ENCODE data around the gene UBA5. TPM values are rescaled to one million over a fixed set of nuclear protein-coding genes. Genes with fewer than 3 reads are reported as not detected.
A peak's percentile ranks its signal among the peaks of the same experiment; 100 is the strongest.
"Not testable (repeated sequence)": the region's sequence is repeated elsewhere in the genome, so short reads cannot be mapped to it uniquely, and the experiment has no call there.

UBA5 gene
- 10 to 100 TPM; 31.6 to 42.2 (median 31.7) TPM for total RNA-seq
- 25.6 TPM for polyA plus RNA-seq
- long read RNA-seq, donor 1, transcript UBA5-202 (12 exons, 3,705 nt): major isoform, 116 of 128 reads
- long read RNA-seq, donor 1, partial matches to known transcripts: 2 of 128 reads
- long read RNA-seq, donor 1, other reads (novel, unspliced or antisense): 9 of 128 reads
- long read RNA-seq, donor 2, transcript UBA5-202 (12 exons, 3,705 nt): major isoform, 24 of 28 reads
- long read RNA-seq, donor 2, partial matches to known transcripts: 1 of 28 reads
- long read RNA-seq, donor 2, other reads (novel, unspliced or antisense): 3 of 28 reads
- long read RNA-seq, donor 3, transcript UBA5-202 (12 exons, 3,705 nt): major isoform, 277 of 301 reads
- long read RNA-seq, donor 3, partial matches to known transcripts: 3 of 301 reads
- long read RNA-seq, donor 3, other reads (novel, unspliced or antisense): 20 of 301 reads
- long read RNA-seq, donor 4, transcript UBA5-202 (12 exons, 3,705 nt): major isoform, 37 of 42 reads
- long read RNA-seq, donor 4, partial matches to known transcripts: 0 of 42 reads
- long read RNA-seq, donor 4, other reads (novel, unspliced or antisense): 5 of 42 reads

DNA sequence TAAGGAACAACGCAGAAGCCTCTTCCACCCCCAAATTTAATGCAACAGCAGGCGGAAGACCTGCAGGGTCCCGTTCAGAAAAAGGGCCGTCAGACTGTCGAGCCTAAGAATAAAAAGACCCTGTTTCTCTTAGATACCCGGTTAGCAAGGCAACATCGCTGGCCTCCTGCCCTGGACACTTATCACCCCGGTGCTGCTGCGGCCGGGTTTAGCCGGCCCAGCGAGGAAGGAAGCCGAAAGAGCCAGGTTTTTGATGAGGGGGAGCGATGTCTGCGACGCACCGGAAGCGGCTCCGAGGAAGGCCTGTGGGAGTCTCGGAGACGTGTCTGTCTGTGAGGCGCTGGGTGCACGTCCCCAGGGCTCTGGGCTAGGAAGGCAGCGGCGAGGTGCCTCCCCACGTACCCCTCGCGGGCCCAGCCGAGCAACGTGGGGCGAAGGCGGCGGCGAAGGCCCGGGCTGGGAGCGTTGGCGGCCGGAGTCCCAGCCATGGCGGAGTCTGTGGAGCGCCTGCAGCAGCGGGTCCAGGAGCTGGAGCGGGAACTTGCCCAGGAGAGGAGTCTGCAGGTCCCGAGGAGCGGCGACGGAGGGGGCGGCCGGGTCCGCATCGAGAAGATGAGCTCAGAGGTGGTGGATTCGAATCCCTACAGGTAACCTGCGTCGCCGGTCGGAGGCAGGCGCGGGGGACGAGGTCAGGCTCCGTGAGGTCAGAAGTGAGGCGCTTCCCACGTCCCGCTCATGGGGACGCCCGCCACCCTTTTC lies at the start of gene UBA5:
Gene UBA5, plus strand, starts transcription at position 278 of the 759 bp plus-strand sequence. Its CDS starts 209 bp downstream, at position 487.
- H3K4me3 ChIP-seq (ENCODE audit: low read length): peak within 1 kb of the TSS; percentile 76
- WGBS: under 1% methylated on average over 64 of the region's 64 CpGs
- H3K27ac ChIP-seq (ENCODE audit: low read length): peak within 1 kb of the TSS; percentile 89
- no peaks in the 10 kb centered on the region for H3K27me3 ChIP-seq (ENCODE audit: control insufficient read depth, insufficient read depth)
- peak; percentile 87 to 89 for ATAC-seq
- H3K9me3 ChIP-seq (ENCODE audit: control insufficient read depth, low read length): no peaks in the 10 kb centered on the region
- H3K4me1 ChIP-seq (ENCODE audit: control insufficient read depth, insufficient read depth, low read length): no peaks in the 10 kb centered on the region
- peak; percentile 76 to 87 (median 85) for DNase-seq
- intact Hi-C loops (cut with DNase I): no loop called here

DNA sequence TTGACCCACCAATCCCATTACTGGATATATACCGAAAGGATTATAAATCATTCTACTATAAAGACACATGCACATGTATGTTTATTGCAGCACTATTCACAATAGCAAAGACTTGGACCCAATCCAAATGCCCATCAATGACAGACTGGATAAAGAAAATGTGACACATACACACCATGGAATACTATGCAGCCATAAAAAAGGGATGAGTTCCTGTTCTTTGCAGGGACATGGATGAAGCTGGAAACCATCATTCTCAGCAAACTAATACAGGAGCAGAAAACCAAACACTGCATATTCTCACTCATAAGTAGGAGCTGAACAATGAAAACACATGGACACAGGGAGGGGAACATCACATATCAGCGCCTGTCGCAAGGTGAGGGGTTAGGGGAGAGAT lies 44.8 kb upstream of the UBA5 start:
- ATAC-seq; H3K27ac ChIP-seq (ENCODE audit: low read length); intact Hi-C loops (cut with DNase I); H3K9me3 ChIP-seq (ENCODE audit: control insufficient read depth, low read length); DNase-seq; H3K4me1 ChIP-seq (ENCODE audit: control insufficient read depth, insufficient read depth, low read length); H3K4me3 ChIP-seq (ENCODE audit: low read length); H3K27me3 ChIP-seq (ENCODE audit: control insufficient read depth, insufficient read depth): not testable (repeated sequence)
- 97% methylated on average over 3 of the region's 3 CpGs for WGBS

DNA sequence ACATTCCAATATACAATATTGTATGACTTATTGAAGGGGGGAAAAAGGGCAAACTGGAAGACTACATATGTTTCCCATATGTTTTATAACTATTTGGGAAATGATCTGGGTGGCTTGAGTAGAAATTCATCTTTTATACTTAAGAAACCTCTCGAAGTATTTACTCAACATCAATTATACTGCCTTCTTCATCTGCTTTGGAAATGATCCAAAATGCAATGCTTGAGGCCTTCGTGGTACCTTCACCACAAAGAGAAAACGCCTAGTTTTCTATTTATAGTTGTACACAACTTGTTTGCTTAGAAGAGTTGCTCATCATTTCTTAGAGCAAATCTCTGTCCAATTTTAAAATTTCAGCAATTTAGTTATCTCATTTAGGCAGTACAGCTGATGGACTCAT lies 44.2 kb upstream of the UBA5 start:
- no peak overlapping the region for H3K27ac ChIP-seq (ENCODE audit: low read length)
- no peak for ATAC-seq
- no peak for DNase-seq
- WGBS: 66% methylated on average over 3 of the region's 3 CpGs
- H3K27me3 ChIP-seq (ENCODE audit: control insufficient read depth, insufficient read depth): no peaks in the 10 kb centered on the region
- H3K9me3 ChIP-seq (ENCODE audit: control insufficient read depth, low read length): no peaks in the 10 kb centered on the region
- no peaks in the 10 kb centered on the region for H3K4me1 ChIP-seq (ENCODE audit: control insufficient read depth, insufficient read depth, low read length)
- intact Hi-C loops (cut with DNase I): no loop called here
- H3K4me3 ChIP-seq (ENCODE audit: low read length): no peak overlapping the region

DNA sequence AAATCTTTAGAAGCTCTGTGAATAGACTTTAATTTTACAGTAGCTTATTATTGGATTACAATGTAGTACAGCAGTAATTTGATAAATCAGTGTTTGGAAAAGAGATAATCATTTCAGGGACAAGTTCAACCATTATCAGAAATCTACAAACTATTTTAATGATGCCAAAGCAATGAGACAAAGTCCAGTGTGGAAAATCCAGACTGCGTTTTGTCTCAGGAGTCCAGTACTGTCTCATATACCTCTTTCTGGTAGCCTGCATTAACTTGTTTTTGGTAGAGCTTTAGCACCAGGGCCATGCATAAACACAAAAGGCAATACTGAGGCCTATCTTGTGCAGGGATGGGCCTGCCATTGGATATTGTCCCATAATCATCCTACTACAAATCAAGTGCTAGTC lies 43.3 kb upstream of the UBA5 start:
- H3K27ac ChIP-seq (ENCODE audit: low read length): no peak overlapping the region
- 90% methylated on average over 1 of the region's 1 CpG for WGBS
- no peak for DNase-seq
- H3K4me1 ChIP-seq (ENCODE audit: control insufficient read depth, insufficient read depth, low read length): no peaks in the 10 kb centered on the region
- H3K4me3 ChIP-seq (ENCODE audit: low read length): no peak overlapping the region
- intact Hi-C loops (cut with DNase I): no loop called here
- ATAC-seq: no peak
- no peaks in the 10 kb centered on the region for H3K9me3 ChIP-seq (ENCODE audit: control insufficient read depth, low read length)
- no peaks in the 10 kb centered on the region for H3K27me3 ChIP-seq (ENCODE audit: control insufficient read depth, insufficient read depth)

DNA sequence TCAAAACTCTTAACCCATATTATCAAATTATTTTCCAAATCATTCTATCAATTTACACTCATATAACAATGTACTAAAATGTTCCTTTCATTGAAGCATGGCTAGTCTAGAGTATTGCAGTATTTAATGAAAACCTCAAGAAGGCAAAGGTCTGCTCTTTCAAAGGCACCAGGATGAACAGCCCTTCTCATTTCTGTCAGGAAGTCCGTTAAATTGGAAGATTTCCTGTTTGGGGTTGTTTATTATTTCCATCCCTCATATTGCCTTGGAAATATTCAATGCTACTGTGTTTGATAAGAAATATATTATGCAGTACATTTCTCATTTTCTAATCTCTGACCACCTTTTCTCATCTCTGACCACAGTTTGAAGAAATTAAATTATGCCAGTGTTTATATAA lies 38.0 kb upstream of the UBA5 start:
- H3K4me3 ChIP-seq (ENCODE audit: low read length): no peak overlapping the region
- no peaks in the 10 kb centered on the region for H3K4me1 ChIP-seq (ENCODE audit: control insufficient read depth, insufficient read depth, low read length)
- WGBS: 38% methylated on average over 1 of the region's 1 CpG
- no peak for DNase-seq
- no peaks in the 10 kb centered on the region for H3K27me3 ChIP-seq (ENCODE audit: control insufficient read depth, insufficient read depth)
- intact Hi-C loops (cut with DNase I): no loop called here
- no peak for ATAC-seq
- H3K9me3 ChIP-seq (ENCODE audit: control insufficient read depth, low read length): no peaks in the 10 kb centered on the region
- H3K27ac ChIP-seq (ENCODE audit: low read length): no peak overlapping the region

DNA sequence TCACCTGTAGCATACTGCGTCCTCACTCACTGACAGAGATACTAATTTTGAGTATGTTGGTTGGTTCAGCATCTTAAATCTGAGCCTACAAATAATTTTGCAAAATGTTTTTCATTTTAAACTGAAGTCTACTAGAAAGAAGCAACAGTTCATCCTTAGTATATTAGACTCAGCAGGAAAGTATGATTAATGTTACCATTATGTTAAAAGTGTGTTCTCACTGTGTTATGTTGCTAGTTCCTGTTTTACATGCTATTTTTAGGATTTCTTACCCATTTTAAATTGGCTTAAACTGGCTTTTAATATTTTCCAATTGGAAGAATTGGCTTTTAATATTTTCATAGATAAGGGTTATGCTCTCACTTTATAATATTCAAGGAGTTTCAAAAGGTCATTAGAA lies 37.4 kb upstream of the UBA5 start:
- no peak overlapping the region for H3K4me3 ChIP-seq (ENCODE audit: low read length)
- H3K27ac ChIP-seq (ENCODE audit: low read length): no peak overlapping the region
- no peaks in the 10 kb centered on the region for H3K9me3 ChIP-seq (ENCODE audit: control insufficient read depth, low read length)
- no peaks in the 10 kb centered on the region for H3K4me1 ChIP-seq (ENCODE audit: control insufficient read depth, insufficient read depth, low read length)
- H3K27me3 ChIP-seq (ENCODE audit: control insufficient read depth, insufficient read depth): no peaks in the 10 kb centered on the region
- WGBS: 85% methylated on average over 1 of the region's 1 CpG
- ATAC-seq (no peak), DNase-seq (no peak)
- intact Hi-C loops (cut with DNase I): no loop called here

DNA sequence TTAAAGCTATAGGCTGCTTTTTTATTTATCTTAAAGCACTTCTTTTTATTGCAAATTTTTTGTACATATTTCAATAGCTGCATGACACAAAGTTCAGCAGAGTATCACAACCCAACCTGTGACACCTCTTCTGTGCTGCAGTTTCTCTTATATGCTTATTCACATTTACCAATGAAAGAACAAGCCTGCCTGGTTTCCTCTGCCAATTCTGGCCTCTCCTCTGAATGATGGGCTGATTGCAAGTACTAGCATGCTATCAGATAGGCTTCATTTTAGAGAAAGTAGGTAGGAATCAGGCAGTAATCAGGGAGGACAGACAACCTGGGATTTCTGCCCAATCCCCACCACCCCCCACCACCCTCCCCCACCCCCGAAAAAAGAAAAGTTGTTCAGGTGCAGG lies 36.5 kb upstream of the UBA5 start:
- ATAC-seq: no peak
- 89% methylated on average over 1 of the region's 1 CpG for WGBS
- H3K4me3 ChIP-seq (ENCODE audit: low read length): no peak overlapping the region
- no peaks in the 10 kb centered on the region for H3K27me3 ChIP-seq (ENCODE audit: control insufficient read depth, insufficient read depth)
- DNase-seq: no peak
- H3K27ac ChIP-seq (ENCODE audit: low read length): no peak overlapping the region
- no peaks in the 10 kb centered on the region for H3K9me3 ChIP-seq (ENCODE audit: control insufficient read depth, low read length)
- no peaks in the 10 kb centered on the region for H3K4me1 ChIP-seq (ENCODE audit: control insufficient read depth, insufficient read depth, low read length)
- intact Hi-C loops (cut with DNase I): no loop called here

DNA sequence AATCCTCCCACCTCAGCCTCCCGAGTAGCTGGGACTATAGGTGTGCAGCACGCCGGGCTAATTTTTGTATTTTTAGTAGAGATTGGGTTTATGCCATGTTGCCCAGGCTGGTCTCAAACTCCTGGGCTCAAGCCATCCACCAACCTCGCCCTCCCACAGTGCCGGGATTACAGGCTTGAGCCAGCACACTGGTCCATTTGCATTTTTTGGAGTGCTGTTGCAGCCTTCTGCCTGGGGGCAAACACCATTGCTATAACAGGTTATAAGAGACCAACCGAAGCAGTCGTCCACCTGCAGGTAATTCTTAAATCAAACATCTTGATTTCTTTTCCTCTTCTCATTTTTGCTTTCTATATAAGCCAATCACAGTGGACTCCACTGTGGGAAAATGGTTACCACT lies 35.3 kb upstream of the UBA5 start:
- intact Hi-C loops (cut with DNase I): no loop called here
- Histone ChIP-seq H3K4me1 (ENCODE audit: control insufficient read depth, insufficient read depth, low read length) (no peaks in the 10 kb centered on the region), H3K27me3 (ENCODE audit: control insufficient read depth, insufficient read depth) (no peaks in the 10 kb centered on the region), H3K4me3 (ENCODE audit: low read length) (no peak overlapping the region), H3K27ac (ENCODE audit: low read length) (no peak overlapping the region), H3K9me3 (ENCODE audit: control insufficient read depth, low read length) (no peaks in the 10 kb centered on the region)
- 97% methylated on average over 7 of the region's 7 CpGs for WGBS
- DNase-seq (no peak), ATAC-seq (no peak)

DNA sequence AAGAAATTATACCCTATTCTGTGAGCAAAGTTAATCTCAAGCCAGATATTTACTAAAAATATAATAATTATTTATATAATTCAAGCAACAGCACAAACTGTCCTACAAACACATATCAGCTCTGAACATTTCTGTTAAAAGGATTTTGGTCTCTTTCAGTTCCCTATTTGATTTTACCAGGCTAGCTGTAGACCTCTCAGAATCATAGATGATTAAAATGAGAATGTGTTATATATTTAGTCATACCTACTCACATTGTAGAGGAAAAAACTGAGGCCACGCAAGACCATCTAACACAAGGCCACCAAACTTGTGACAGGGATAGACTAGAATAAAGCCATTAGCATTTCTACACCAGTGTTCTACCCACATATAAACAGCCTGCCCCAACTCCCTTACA lies 34.5 kb upstream of the UBA5 start:
- ATAC-seq (no peak), DNase-seq (no peak)
- H3K27me3 ChIP-seq (ENCODE audit: control insufficient read depth, insufficient read depth): no peaks in the 10 kb centered on the region
- no peak overlapping the region for H3K4me3 ChIP-seq (ENCODE audit: low read length)
- H3K9me3 ChIP-seq (ENCODE audit: control insufficient read depth, low read length): no peaks in the 10 kb centered on the region
- no peaks in the 10 kb centered on the region for H3K4me1 ChIP-seq (ENCODE audit: control insufficient read depth, insufficient read depth, low read length)
- no peak overlapping the region for H3K27ac ChIP-seq (ENCODE audit: low read length)
- intact Hi-C loops (cut with DNase I): no loop called here
- WGBS: 97% methylated on average over 1 of the region's 1 CpG

DNA sequence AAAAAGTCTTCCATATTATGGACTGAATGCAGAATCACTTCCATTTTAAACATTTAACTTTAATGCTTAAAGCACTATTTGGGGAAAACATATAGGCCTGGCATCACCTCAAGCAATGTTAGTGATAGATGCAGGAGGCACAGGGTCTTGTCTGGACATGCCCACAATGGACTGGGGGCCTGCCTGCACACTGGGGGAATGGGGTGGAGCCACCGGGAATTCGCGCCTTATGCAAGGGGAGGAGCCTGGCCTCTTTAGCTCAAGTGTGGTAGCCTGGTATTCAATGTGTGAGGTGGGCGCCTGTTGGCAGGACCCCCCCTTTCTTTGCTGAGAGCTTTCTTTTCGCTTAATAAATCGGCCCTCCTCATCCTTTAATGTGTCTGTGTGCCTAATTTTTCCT lies 33.2 kb upstream of the UBA5 start:
- no peaks in the 10 kb centered on the region for H3K9me3 ChIP-seq (ENCODE audit: control insufficient read depth, low read length)
- H3K27ac ChIP-seq (ENCODE audit: low read length): no peak overlapping the region
- intact Hi-C loops (cut with DNase I): no loop called here
- 95% methylated on average over 6 of the region's 6 CpGs for WGBS
- H3K4me1 ChIP-seq (ENCODE audit: control insufficient read depth, insufficient read depth, low read length): no peaks in the 10 kb centered on the region
- H3K27me3 ChIP-seq (ENCODE audit: control insufficient read depth, insufficient read depth): no peaks in the 10 kb centered on the region
- ATAC-seq (no peak), DNase-seq (no peak)
- no peak overlapping the region for H3K4me3 ChIP-seq (ENCODE audit: low read length)

DNA sequence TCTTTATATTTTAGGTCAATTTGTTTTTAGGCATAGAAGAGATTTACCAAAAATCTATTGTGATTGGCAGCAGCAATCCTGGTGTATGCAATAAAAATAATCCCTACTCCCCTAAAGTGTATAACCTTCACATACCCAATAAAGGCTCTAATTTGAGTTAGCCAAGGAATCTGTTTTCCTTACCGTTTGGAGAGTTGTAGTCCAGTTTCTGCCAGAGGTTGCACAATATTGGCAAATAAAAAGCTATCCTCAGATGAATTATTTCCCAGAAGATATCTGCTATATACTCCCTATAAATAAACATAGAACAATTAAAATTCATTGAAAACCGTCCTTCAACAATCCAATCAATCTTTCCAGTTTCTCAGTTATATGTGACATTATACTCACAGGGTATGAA lies 32.0 kb upstream of the UBA5 start:
- no peak for DNase-seq
- no peaks in the 10 kb centered on the region for H3K27me3 ChIP-seq (ENCODE audit: control insufficient read depth, insufficient read depth)
- no peak for ATAC-seq
- intact Hi-C loops (cut with DNase I): no loop called here
- no peaks in the 10 kb centered on the region for H3K4me1 ChIP-seq (ENCODE audit: control insufficient read depth, insufficient read depth, low read length)
- H3K27ac ChIP-seq (ENCODE audit: low read length): no peak overlapping the region
- no peaks in the 10 kb centered on the region for H3K9me3 ChIP-seq (ENCODE audit: control insufficient read depth, low read length)
- WGBS: 52% methylated on average over 2 of the region's 2 CpGs
- H3K4me3 ChIP-seq (ENCODE audit: low read length): no peak overlapping the region
